NCI-H1092 (cell line): ENCODE data around the gene INSC.
A peak's percentile ranks its signal among the peaks of the same experiment; 100 is the strongest.
"Not testable (repeated sequence)": the region's sequence is repeated elsewhere in the genome, so short reads cannot be mapped to it uniquely, and the experiment has no call there.

ENCODE experiments used
- DNase-seq: peaks from one replicate; lab custom pipeline; 2025; lab: John Stamatoyannopoulos, UW

The INSC gene, protein sequence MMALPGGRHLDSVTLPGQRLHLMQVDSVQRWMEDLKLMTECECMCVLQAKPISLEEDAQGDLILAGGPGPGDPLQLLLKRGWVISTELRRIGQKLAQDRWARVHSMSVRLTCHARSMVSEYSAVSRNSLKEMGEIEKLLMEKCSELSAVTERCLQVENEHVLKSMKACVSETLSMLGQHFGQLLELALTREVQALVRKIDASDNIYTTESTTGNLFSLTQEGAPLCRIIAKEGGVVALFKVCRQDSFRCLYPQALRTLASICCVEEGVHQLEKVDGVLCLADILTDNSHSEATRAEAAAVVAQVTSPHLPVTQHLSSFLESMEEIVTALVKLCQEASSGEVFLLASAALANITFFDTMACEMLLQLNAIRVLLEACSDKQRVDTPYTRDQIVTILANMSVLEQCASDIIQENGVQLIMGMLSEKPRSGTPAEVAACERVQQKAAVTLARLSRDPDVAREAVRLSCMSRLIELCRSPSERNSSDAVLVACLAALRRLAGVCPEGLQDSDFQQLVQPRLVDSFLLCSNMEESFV

DNA sequence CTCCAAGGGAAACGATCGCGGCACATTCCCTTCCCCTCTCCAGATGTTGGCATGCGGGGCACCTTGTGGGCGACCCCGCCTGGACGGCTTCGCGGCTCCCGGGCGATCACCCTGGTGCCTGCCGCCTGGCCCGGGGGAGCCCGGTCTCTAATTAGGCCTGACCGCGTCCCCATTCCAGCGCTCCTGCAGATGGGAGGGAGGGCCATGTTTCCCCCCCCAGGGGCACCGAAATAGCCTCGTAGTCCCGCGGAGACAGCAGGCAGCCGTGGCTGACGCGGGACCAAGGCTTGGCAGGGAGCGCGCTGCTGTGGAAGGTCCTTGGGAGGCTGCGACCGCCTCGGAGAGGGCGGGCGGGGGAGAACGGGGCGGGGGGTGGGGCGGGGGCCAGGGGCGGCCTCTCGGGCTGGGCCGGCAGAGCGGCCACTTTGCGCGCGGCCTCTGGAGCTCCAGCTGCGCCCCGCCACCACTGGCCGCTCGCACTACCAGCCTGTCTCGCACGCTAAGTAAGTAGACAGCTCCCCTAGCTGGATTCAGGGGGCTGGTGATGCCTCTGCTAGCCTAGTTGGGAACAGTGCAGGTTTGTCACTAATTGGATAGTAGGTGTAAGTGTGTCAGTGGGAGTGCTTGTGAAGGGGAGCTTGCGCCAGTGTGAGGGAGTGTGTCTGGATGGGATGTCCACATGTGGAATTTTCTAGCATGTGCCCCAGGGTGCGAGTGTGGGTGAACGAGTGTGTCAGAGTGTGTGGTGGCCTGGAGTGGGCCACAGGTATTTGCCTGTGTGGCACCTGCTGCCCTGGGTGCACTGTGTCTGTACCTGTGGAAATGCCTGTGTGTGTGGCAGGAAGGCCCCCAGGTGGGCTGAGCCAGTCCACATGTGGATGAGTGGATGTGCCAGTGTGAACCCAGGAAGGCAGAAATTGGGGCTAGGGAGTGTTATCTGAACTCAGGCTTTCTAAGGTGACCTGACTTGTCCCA lies at the start of gene INSC:
Gene INSC (plus strand): TSS at position 423 of the 975 bp plus-strand sequence. CDS start 34,252 bp downstream, outside the sequence.
- DNase-seq: peak; percentile 9

DNA sequence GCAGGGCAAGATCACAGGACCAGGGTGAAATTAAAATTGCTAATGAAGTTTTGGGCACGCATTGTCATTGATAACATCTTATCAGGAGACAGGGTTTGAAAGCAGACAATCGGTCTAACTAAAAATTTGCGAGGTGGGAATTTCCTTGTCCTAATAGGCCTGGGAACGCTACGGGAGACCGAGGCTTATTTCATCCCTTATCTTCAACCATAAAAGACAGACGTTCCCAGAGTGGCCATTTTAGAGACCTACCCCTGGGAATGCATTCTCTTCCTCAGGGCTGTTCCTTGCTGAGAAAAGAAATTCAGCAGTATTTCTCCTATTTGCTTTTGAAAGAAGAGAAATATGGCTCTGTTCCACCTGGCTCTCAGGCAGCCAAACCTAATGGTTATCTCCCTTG lies 45.0 kb upstream of the INSC start:
- not testable (repeated sequence) for DNase-seq

DNA sequence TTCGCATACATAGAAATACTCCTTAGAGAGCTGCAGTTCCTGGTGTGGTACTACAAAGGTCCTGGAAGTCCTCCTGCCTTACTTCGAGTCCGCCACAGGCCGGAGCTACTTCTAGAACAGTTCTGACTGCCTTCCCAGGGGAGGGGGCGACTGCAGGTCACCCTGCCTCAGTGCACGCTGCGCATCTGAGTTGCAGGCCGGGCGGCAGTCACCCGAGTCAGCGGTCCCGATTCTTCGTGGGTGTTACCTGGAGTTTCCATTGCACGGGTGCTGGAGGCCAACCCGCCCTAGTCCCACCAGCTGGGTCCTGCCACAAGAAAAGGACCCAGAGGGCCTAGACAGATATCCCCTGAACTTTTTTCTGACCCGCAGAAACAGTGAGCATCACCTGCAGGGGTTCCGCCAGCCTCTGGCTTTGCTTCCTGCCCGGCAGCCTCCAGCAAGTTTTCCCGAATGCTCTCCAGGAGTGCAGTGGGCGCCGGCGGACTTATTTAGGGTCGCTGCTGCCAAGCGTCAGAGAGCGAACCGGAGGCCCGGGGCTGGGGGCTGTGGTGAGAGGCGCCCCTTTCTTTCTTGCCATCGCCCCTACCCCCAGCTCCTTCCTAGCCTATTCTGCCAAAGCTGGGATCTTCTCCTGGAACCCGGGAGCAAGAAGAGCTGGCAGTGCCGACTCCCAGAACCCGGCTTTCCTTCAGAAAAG lies 43.0 kb upstream of the INSC start:
- no peak for DNase-seq

DNA sequence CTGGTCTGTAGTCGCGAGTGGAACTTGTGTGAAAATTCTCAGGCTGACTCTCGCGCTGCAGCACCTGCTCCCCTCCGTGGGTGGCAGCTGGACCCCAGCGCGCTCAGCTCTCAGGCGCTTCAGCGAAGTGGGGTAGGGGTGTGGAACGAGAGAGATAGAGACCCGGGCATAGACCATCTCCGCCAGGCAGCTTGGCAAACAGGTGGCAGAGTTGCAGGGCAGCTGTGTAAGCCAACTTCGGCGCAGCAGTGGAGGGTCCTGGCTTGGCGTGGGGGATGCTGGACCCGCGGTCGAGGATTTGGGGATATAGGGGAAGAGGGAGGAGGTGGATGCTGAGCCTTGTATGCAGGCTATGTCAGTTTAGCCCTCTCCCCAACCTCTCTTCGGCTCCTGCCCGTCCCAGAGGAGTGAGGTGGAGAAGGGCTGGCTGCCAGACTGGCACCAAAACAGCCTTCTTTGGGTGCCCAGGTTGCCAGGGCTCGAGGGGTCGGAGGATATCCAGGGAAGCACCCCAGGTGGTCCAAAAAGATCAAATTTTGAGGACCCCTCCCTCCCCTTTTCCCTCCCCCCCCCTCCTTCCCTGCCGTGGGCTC lies 42.1 kb upstream of the INSC start:
- DNase-seq: no peak

DNA sequence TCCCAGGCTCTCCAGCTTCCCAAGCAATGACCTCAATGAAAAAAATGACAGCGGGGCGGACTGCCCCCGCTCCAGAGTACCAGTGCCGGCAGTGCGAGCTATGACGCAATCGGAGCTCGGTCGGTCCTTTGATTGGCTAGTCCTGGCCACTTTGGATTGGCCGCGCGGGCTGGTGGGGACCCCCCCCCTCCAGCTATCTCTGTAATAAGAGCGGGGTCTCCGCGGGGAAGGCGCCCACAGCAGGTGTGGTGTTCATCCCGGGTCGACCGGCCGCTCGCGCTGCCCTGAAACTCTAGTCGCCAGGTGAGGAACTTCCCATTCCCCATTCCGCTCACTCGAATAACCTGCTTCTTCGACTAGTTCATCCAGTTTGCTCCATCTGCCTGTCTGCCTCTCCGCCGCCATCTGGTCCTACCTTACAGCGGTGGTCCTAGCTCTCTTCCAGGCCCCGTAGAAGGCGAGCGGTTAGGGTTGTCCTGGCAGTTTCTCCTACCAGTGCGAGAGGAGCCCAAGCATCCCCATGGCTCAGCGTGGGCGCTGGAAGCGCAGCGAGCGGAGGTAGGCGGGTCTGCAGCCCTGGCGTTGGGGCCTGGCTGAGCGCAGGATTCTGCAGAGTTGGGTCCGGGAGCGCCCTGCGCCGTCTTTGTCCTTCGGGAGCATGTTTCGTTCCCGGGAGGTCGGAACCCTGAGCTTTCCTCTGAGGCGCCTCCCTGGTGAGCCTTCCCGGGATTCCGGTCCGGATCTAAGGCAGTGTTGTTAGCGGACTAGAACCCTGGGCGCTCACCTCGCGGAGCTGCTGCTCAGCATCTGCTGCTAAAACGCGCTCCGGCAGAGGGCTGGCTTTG lies 41.1 kb upstream of the INSC start, which contains the start of gene CALCB:
Gene CALCB (plus strand): TSS at position 233 of the 845 bp plus-strand sequence. CDS start 1,126 bp downstream, outside the sequence.
- DNase-seq: peak; percentile 53

DNA sequence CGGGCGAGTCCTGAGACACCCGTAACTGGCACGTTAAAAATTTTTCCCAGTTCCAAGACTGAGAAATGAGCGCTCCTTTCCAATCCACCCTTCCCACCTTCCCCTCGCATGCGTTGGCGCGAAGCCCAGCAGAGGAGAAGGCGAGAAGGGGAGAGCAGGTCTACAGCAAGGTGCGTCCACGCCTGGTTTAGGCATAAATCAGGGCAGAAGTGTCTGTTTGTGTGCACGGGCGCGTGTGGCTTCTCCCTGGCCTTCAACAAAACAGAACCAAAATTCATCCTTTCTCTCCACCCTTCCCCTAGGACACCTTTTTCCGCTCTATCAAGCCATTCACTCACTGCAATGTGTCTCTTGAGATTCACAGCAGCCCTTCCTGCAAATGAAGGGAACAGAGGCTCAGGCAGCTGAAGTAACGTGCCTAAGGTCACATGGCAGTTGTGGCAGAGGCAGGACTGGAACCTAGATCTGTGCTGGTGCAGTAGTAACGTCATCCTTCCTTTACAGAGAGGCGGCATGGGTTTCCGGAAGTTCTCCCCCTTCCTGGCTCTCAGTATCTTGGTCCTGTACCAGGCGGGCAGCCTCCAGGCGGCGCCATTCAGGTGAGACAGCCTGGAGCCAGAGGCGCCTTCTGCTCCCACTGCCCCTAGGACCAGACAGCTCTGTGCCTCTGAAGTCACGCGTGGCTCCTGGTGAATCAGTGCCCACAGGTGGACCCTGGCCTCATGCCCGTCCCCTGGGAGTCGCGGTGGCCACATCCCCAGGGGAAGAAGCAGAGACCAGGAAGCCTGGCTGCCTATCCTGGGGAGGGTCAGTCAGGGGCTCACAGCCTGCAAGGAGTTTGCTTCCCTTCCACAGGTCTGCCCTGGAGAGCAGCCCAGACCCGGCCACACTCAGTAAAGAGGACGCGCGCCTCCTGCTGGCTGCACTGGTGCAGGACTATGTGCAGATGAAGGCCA lies 40.2 kb upstream of the INSC start:
- DNase-seq: peak; percentile 82

DNA sequence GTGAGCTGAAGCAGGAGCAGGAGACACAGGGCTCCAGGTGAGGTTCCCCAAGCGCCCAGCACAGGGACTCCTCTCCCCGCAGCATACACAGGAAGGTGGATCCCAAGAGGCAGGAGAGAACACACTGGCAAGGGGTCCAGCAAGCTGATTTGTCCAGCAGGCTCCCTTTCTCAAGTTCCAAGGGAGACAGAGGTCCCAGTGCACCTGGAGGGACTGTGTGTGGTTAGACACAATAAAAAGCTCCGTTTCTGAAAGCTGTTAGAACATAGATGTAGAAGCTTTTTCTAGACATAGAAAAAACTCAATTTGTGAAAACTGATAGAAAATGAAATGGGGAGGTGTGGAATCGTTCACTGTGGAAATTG lies 39.6 kb upstream of the INSC start:
- DNase-seq: no peak

DNA sequence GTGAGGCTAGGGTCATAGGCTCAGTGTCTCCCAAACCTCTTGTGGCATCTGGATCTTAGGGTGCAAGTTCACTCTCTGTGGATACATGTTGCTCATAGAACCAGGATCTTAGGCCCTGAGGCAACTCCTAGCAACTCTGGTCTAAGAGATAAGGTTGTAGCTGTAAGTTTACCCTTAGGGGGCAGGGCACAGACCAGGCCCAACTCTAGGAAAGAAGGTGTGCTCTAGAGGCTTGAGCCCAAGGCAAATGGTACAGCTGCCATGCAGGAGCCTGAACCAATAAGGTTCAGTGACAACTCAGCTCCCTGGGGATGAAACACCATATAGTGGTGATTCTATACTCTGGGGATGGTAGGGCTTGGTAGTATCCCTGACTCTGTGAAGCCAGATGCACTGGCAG lies 23.5 kb upstream of the INSC start:
- no peak for DNase-seq

DNA sequence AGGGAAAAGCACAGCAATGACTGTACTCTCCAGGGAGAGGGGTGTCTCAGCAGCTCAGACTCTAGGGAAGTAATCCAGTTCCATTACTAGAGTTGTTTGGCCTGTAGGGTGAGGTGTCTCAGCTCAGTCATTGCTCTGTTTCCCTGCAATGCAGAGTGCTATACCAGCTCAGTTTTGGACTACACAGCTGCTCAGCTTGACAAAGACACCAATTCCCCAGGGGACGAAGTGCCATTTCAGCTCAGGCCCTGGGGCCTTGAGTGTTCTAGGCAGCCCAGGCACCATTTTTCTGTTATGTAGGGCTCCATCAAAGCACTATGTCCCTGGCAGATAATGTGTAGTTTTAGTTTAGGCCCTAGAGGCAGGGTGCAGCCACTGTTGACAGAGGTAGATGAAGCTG lies 23.1 kb upstream of the INSC start:
- no peak for DNase-seq

DNA sequence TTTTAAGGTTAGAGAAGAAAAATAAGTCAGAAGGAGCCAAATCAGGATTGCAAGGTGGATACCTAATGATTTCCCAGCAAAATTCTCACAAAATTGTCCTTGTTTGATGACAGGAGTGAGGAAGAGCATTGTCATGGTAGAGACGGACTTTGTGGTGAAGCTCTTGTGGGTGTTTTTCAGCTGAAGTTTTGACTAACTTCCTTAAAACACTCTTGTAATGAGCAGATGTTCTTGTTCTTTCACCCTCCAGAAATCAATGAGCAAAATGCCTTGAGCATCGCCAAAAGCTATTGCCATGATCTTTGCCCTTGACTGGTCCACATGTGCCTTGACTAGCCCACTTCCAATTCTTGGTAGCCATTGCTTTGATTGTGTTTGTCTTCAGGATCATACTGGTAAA lies 21.3 kb upstream of the INSC start:
- DNase-seq: no peak

DNA sequence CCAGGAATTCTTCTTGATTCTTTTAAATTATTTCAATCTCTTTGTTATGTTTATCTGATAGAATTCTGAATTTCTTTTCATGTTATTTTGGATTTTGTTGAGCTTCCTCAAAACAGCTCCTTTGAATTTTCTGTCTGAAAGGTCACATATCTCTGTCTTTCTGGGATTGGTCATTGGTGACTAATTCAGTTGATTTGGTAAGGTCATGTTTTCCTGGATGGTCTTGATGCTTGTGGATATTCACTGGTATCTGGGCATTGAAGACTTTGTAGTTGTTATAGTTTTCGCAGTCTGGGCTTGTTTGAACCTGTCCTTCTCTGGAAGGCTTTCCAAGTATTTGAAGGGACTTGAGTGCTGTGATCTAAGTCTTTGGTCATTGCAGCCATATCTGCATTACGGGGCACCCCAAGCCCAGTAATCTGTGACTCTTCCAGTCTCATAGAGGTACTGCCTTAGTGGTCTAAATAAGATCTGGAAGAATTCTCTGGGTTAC lies 18.9 kb upstream of the INSC start:
- no peak for DNase-seq

DNA sequence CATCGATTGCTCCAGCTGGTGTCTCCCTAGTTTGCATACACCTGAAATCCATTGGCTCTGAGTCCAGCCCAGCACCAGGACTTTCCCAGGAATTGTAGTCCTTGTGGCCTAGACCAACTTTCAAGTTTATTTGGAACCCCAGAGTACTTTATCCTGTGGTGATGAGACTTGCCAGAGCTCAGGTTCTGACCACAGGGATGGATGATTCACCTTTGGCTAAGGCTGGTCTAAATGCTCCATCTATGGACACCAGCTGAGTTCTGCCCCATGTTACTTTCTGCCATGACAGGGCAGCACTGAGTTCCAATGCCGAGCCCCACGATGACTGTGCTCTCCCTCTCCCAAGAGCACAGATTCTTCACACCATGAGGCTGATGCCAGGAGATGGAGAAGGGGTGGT lies 17.3 kb upstream of the INSC start:
- no peak for DNase-seq

DNA sequence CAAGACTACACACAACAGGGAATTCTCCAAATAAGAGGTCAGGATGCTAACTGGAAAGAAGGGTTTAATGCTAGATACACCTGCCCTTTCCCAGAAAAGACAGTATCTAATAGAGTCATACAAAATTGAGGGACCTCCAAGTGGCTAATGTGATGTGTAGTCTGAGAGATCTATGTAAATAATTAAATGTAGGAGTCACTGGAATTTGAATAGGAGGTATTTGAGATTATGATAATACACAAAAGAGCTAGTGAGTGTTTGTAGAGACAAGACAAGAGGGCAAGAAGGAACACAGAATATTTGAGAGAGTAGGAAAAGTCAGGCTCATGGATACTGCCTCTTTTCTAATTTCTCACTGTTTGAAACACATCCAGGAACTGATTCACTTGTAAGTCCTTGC lies 15.5 kb upstream of the INSC start:
- DNase-seq: no peak

DNA sequence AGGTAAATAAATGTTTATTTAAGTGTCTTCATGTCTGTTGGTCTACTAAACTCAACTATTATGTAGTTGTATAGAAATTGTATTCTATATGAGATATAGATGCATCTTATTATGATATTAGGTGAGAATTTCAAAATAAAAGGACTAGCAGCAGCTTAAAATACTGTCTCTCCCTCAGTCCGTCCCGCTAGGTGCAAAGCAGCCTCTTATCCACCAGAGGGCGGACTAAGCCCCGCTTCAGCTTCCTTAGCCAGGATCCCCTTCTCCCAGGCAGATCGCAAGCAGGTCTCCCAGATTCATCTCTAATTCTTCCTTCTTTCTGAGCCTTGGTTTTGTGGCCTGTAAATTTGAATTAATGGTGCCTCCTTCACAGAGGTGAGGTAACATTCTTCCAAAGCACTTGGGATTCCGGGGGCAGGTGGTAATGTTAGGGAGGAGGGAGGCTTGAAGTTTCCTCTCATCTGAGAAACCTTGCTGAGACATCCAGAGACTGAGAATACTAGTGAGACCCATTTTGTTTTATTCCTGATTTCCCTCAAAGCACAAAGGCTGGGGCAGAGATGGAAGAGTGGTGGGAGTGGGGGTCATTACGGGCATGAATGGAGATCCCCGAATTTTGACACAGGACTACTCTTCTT lies 13.5 kb upstream of the INSC start:
- DNase-seq: peak; percentile 64

DNA sequence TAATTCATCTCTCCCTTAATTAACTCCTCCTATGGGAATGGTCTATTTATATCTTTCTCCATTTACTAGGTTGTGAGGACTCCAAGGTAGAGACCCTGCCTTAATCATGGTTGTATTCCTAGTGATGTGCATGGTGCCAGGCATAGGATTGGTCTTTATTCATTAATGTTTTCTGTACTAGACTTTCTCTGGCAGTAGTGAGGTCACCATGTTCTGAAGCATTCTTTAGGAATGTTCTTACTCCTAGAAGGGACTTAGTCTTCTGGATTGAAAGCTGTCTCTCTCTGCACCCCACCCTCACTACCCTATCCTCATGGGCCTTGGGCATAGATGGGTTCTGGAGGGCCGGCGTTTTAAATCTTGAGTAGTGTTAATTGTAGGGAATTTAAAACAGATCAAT lies 10.6 kb upstream of the INSC start:
- no peak for DNase-seq

DNA sequence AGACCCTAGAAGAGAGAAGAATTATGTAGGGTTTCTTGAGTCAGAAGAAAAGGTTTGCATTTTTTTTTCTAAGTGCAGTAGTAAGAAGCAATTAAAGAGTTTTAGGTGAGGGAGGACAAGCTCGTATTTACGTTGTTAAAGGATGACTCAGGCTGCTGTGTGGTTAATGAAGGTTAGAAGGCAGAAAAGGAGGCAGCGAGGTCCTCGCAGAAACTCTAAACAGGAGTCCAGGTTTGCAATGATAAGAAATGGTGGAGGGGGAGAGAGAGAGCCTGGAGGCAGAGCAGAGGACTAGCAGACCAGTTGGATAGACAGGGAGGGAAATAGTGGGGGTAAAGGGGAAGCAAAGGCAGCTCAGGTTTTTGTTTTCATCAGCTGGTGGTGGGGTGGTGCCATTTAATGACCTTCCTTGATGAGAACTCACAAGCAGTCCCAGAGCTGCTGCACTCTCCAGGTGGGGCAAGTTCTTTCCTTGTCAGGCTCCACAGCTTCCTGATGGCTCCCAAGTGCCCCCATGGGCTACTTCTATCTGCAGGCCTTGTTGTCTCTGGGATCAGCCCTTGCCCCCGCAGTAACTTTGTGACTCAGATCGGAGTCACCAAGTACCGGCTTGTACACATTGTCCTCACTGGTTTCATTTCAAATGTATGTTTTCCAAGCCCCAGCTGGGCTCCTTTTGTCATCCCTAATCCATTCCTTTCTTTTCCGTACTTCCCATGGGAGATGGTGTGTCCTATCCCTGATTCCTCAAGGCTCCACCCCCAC lies 8.3 kb upstream of the INSC start:
- DNase-seq: no peak

DNA sequence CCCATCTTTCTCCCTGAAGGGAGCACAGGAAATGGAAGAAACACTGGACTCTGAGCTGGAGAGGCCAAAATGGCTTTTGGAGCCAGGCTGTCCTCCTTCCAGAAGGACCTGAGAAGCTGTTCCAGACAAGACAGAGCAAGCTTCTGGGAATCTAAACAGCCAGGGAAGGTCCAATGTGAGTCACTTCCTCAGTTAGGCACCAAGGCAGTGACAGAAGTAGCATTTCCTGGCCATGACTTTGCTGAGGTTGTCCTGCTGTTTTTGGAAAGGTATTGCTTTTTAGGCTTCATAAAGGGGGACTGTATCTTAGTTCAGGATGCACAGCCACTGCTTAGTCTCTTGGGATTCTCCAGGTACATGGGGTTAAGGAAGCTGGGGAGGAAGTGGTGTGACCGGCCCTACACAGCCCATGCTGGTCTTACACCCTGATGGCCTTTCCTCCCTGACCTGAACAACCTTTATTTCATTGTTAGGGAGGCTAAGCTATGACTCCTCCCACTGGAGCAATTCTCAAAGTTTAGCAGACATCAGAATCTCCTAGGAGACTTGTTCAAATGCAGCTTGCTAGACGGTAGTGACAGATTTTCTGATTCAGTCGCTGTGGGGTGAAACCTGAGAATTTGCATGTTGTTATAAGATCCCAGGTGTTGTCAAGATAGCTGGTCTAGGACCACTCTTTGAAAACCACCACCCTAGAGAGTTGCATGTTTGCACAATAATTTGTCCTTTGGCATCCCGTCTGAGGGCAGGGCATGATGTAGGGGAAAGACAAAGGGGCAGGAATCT lies 6.8 kb upstream of the INSC start:
- DNase-seq: no peak
